Activated CD8-positive, alpha-beta T cell treated with anti-CD3 and anti-CD28 coated beads for 36 hours (primary cell): ENCODE data around the gene CYTH1. TPM values are rescaled to one million over a fixed set of nuclear protein-coding genes. Genes with fewer than 3 reads are reported as not detected.
"Not testable (repeated sequence)": the region's sequence is repeated elsewhere in the genome, so short reads cannot be mapped to it uniquely, and the experiment has no call there.

Experiments
- ATAC-seq: fragments of 200-7000 bp; cut with Tn5 transposase; one replicate; pipeline ENCODE4 v1.10.0; 2021; ENCODE audit warnings: mild to moderate bottlenecking, moderate library complexity
- CTCF ChIA-PET: fragments of 350-600 bp; sonication (Branson Sonifier 250); formaldehyde crosslinking; loops from one replicate; lab custom pipeline; 2021; ENCODE audit warnings: antibody characterized with exemption; lab: Charles Lee
- POLR2A ChIA-PET: fragments of 350-600 bp; sonication (Branson Sonifier 250); formaldehyde crosslinking; loops from one replicate; lab custom pipeline; 2021; ENCODE audit warnings: antibody characterized with exemption; lab: Charles Lee
- DNase-seq: peaks from one replicate; pipeline ENCODE4 v3.0.0-alpha.2; 2020
- H3K27ac Mint-ChIP-seq: one replicate; pipeline ENCODE4 v1.8.0; 2021; ENCODE audit warnings: mild to moderate bottlenecking, mixed read lengths
- H3K27me3 Mint-ChIP-seq: one replicate; pipeline ENCODE4 v1.8.0; 2021; ENCODE audit warnings: mixed read lengths
- H3K36me3 Mint-ChIP-seq: one replicate; pipeline ENCODE4 v1.8.0; 2021; ENCODE audit warnings: low read depth, mixed read lengths
- H3K4me1 Mint-ChIP-seq: one replicate; pipeline ENCODE4 v1.8.0; 2021; ENCODE audit warnings: low read depth, mixed read lengths
- H3K4me3 Mint-ChIP-seq: one replicate; pipeline ENCODE4 v1.8.0; 2021; ENCODE audit warnings: mild to moderate bottlenecking, moderate library complexity, mixed read lengths
- H3K9me3 Mint-ChIP-seq: one replicate; pipeline ENCODE4 v1.8.0; 2021; ENCODE audit warnings: mixed read lengths
- CTCF ChIP-seq: fragments of 200-600 bp; IDR thresholded peaks from one replicate; pipeline ENCODE4 v1.8.0; 2022; ENCODE audit warnings: antibody characterized with exemption, mild to moderate bottlenecking
- intact Hi-C: fragments of 100-400 bp; cut with micrococcal nuclease; formaldehyde crosslinking; loops from one replicate; pipeline ENCODE4 v1.10.0; 2022
- total RNA-seq, 2 experiments: library from RNA; stranded (reverse); gene quantifications; one replicate each; pipeline ENCODE4 v1.2.3, GENCODE V29; 2021

The CYTH1 gene
- total RNA-seq, 2 experiments from 2014 or later = 95.1 to 96.0 TPM

GRCh38 chr17:78759203-78759968 is 22.7 kb downstream of the CYTH1 start:
- POLR2A ChIA-PET = interaction anchor here (0.8 to 2.1 kb wide), 6 partner anchors 9 to 25 kb away, joined by 3 to 6 read pairs (median 4); no protein-coding TSS in a partner anchor
- ATAC-seq = peak; percentile 72
- Mint-ChIP-seq H3K4me3 (peak overlapping the region; percentile 48), H3K27ac (peak overlapping the region; percentile 93), H3K36me3 (peaks cover 3% of the 10 kb centered on the region), H3K4me1 (peaks cover 77% of the 10 kb centered on the region), H3K9me3 (no peaks in the 10 kb centered on the region), H3K27me3 (no peaks in the 10 kb centered on the region)
- intact Hi-C loops = no loop called here
- peak; percentile 90 for DNase-seq
- TF ChIP-seq CTCF = no peak
- CTCF ChIA-PET = interaction anchor here (1.0 to 2.4 kb wide), 4 partner anchors 10 to 23 kb away, joined by 3 to 6 read pairs (median 4); no protein-coding TSS in a partner anchor

DNA sequence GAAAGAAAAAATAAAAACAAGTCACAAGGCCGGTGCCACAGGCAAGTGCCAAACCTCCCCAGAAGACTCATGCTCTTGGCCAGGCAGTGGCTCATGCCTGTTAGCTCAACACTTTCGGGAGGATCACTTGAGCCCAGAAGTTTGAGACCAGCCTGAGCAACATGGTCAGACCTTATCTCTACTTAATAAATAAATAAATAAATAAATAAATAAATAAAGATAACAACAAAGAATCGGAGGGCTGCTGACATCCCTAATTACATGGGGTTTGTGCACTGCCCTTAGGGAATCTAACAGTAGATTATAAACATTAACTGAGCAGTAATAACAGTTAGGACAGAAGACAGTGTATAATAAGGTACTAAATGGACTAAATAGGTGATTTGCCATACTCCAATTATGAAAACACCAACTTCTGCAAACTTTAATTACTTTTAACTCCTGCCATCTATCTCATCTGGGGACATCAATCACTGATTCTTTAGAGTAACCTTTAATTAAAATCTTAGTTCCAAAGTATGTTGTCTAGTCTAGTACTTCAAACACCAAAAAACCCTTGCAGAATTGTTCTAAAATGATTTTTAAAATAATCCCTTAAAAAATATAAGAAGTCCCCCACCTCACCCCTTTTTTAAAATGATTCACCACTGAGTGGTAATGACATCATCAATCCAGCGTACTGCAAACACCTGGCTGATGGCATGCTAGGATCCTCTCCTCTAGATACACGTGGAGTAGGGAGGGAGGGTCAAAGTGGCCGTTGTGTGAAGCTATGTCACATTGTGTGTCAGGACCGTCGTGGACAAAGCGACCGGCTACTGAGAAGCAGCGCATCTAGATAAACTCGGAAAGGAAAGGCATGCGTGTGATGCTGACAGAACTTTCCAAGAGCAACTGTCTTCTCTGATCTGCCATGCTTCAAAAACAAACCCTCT is 28.5 kb downstream of the CYTH1 start:
- Mint-ChIP-seq H3K27ac (peak overlapping the region; percentile 94), H3K4me1 (peaks cover 83% of the 10 kb centered on the region), H3K9me3 (no peaks in the 10 kb centered on the region), H3K27me3 (no peaks in the 10 kb centered on the region), H3K36me3 (peaks cover 15% of the 10 kb centered on the region), H3K4me3 (peak overlapping the region; percentile 52)
- ATAC-seq = peak; percentile 33
- intact Hi-C loops = no loop called here
- POLR2A ChIA-PET = interaction anchor here (1.4 to 2.6 kb wide), 4 partner anchors 13 to 28 kb away, joined by 4 to 13 read pairs (median 4); no protein-coding TSS in a partner anchor
- TF ChIP-seq CTCF = no peak
- peak; percentile 56 for DNase-seq
- CTCF ChIA-PET = no interaction called here

DNA sequence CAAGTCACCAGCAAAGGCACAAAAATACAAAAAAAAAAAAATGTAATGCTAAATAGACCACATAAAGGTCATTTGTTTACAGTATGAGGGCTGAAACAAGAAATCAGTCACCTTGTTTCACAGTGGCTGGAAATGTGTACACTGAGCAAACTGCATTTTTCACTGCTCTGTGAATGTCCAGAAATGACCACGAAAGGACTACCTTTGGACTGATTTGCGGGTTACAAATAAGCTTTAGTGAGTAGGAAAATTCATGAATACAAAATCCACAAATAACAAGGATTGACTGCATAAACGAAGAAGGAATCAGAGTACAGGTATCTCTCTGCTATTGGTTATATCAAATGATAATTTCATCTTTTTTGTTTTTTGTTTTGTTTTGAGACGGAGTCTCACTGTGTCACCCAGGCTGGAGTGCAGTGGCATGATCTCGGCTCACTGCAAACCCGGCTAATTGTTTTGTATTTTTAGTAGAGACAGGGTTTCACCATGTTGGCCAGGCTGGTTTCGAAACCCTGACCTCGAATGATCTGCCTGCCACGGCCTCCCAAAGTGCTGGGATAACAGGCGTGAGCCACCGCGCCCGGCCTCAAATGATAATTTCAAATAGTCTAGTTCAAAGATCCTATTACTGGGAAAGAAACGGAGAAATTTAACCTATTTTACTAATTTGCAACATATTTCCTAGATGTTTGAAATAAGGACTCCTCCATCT is 30.5 kb downstream of the CYTH1 start:
- ATAC-seq = no peak
- Mint-ChIP-seq H3K4me3 (no peak overlapping the region), H3K9me3 (no peaks in the 10 kb centered on the region), H3K36me3 (peaks cover 15% of the 10 kb centered on the region), H3K4me1 (peaks cover 84% of the 10 kb centered on the region), H3K27ac (peak overlapping the region; percentile 83), H3K27me3 (no peaks in the 10 kb centered on the region)
- intact Hi-C loops = no loop called here
- ChIA-PET CTCF (interaction anchor here (0.6 kb wide), 1 partner anchor 44 kb away, joined by 3 read pairs; no protein-coding TSS in a partner anchor), POLR2A (interaction anchor here (1.4 to 2.0 kb wide), 3 partner anchors 14 to 28 kb away, joined by 3 to 5 read pairs (median 5); no protein-coding TSS in a partner anchor)
- no peak for TF ChIP-seq CTCF
- no peak for DNase-seq

GRCh38 chr17:78751000-78751399 is 31.1 kb downstream of the CYTH1 start:
- CTCF ChIA-PET = not testable (repeated sequence)

More at GRCh38 chr17:78751000-78751399, 31.1 kb downstream of the CYTH1 start:
- H3K4me3 Mint-ChIP-seq, ATAC-seq, H3K9me3 Mint-ChIP-seq, intact Hi-C loops, DNase-seq, H3K27me3 Mint-ChIP-seq: not testable (repeated sequence)
- Mint-ChIP-seq H3K4me1 (peaks cover 85% of the 10 kb centered on the region), H3K27ac (peak overlapping the region; percentile 83), H3K36me3 (peaks cover 15% of the 10 kb centered on the region)
- POLR2A ChIA-PET = interaction anchor here (1.4 to 2.0 kb wide), 3 partner anchors 15 to 29 kb away, joined by 3 to 5 read pairs (median 5); no protein-coding TSS in a partner anchor
